ENCODE measurements around the gene NPDC1.
A peak's percentile ranks its signal among the peaks of the same experiment; 100 is the strongest.

NPDC1 gene

DNA sequence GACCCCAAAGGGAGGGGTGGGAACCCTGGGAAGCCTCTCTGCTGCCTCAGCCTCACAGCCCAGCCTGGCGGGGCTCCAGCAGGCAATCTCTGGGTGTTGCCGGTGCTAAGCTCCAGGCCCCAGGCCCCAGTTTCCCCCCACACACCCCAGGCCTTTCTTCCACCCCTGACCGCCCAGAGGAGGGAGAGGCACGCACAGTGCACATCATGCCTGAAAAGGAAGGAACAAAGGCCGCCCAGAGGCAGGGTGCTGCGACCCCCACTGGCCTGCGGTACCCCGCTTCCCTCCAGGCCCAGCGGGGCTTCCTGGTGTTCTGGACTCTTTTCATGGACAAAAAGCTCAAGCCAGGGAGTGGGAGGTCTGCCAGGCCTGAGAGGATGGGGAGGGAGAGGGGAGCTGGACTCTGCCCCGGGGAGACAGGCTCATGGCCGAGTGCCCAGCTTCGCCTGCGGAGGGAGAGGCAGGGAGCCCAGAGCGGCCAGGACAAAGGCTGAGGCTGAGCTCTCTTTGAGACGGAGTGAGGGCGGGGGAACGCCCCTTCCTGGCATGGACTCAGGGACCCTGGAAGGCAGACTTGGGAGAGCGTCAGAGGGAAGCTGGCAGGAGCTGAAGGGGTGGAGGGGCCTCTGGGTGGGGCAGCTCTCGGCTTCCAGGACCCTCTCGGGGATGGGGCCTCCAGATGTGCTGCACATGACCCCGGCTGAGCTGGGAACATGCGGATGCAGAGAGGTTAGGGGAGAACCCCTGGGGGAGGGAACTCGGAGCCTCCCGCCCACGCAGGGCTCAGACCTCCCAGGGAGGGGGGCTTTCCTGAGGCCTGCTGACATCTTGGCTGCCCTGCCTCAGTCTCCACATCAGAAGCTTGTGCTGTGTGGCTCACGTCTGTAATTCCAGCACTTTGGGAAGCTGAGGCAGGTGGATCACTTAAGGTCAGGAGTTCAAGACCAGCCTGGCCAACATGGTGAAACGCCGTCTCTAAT is 9.7 kb upstream of the NPDC1 start:
- DNase-seq = no peak

DNA sequence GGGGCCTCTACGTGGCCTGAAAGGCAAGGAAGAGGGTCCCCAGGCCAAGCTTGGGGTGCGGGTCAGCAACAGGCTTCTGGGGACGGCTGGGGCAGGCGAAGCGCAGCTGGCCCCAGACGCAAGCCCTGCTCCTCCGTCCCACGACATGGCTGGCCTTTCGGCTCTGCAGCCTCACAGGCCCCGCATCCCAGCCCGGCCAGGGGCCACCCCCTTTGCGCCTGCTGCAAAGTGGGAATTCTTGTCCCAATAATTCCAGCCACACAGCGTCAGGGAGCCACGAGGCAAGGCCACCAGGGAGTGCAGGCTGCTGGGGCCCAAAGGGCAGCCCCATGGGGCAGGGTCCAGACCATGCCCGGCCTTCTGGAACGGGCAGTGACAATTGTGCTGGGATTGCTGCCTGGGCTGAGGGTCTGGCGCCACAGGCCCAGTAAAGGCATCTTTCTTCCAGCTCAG is 9.0 kb upstream of the NPDC1 start:
- no peak for DNase-seq

DNA sequence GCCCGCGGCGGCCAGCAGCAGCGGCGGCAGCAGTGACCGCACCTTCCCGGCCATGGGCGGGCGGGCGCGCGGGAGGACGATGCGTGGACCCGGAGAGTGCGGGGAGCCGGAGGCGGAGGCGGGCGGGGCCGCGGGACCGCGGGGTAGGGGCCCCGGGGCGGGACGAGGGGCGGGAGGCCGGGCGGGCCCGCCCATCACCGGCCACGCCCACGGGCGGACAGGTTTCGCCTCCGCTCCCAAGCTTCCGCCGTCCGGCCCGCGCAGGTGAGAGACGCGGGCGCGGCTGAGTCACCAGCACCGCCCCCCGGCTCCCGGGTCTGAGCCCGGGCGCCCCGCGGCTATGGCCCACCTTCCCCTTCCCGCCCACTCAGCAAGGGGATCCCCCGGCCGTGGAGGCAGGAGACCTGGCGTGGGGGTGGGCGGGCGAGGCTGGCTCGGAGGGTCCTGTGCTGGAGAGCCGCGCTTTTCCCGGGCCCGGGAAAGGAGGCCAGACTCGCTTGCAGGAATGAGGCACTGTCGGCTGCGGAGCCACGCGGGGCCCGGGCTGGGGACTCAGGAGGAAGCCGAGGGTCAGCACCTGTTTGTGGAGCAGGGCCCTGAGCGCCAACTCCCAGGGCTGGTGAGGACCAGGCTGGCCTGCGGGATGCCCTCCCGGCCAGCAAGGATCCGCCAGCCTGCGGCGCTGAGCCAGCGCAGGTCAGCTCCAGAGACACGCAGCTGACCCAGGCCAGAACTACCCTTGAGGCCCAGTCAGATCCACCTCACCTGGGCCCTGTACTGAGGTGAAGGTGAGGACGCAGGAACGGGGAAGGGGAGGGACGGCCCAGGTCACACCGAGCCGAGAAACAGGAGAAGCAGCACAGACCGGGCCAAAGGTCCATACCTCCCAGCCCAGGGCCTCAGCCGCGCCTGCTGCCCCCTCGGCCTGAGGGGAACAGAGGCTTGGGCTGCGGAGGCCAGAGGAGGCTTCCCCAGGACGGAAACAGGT is 8.3 kb upstream of the NPDC1 start, which contains the start of gene ENTPD2:
TSS of gene ENTPD2 (minus strand) at position 118 of the 988 bp plus-strand sequence. CDS start at position 54, 64 bp downstream.
- DNase-seq = peak; percentile 36

DNA sequence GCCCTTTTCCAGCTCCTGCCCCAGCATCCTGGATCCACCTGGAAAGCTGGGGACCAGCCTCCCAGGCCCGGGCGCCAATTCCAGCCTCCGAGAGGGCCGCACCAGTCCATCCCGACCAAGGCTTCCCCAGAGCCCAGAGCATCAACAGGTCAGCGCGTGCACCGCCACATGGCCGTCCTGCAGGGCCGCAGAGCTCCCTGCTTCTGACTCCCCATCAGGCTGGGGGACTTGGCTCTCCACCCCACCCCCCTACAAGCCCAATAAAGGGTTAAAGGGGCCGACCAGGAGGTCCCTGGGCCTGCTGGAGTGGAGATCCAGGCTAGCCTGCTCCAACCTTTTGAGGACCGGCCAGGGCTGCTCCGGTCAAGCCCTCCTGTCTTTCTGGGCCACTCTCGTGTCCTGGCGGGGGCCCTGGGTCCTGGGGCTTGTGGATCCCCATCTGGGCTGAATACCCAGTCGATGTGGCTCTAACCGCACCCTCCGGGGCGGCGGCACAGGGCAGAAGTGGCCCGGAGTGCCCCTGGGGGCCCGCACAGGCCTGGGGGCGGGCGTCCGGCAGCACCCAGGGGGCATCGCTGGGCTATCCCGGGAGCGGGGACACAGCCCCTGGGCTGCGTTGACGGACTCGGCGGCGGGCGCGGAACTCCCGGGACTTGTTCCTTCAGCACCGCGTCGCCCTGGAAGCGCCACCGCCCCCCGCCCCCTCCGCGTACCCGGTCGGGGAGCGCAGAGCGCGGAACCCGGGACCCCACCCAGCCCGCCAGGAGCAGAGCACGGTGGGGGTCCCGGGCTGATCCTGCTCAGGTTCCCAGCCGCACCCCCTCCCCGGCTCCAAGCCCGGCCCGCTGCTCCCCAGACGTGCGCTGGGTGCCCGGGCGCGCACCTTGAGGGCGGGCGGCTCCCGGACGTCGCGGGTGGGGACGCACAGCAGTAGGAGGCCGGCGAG is 7.3 kb upstream of the NPDC1 start:
- DNase-seq = no peak

DNA sequence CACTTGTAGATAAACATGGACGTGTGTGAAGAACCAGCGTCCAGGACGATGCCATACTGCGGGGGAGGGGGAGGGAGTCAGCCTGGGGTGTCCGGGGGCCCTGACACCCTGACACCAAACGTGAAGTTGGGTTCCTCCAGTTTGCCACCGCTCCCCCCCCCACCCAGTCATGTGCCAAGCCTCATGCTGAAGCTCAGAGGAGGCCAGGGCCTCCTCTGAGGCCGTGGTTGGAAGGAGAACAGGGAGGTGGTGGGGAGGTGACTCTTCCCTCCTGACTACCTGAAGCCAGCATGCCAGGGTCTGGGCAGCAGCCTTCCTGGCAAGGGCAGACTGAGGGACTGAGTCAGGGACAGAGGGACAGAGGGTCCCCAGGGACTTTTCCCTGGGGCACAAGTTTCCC is 6.3 kb upstream of the NPDC1 start:
- no peak for DNase-seq

DNA sequence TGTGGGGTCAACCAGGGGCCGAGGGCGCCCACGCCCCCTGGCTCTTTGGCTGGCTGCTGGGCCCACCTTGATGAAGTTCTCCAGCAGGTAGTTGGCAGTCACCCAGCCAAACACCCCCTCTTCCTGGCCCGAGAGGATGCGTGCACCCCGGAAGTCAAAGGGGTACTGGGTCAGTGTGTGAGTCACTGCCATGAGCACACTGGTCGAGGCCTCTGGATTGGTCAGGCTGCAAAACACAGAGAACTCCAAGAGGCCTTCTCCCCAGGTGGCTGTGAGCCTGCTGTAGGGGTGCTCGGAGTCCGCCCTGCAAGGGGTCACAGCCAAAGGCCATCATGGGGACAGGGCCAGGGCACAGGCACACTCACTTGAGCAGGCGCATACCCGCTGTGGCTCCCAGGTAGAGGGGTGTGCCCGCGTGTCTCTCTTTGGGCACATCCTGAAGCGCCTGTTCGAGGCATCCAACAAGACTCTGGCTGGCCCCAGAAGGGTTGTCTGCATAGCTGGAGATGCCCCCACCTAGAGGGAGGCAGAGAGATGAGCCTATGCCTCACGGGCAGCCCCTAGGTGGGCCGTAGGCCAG is 5.3 kb upstream of the NPDC1 start:
- DNase-seq = no peak

DNA sequence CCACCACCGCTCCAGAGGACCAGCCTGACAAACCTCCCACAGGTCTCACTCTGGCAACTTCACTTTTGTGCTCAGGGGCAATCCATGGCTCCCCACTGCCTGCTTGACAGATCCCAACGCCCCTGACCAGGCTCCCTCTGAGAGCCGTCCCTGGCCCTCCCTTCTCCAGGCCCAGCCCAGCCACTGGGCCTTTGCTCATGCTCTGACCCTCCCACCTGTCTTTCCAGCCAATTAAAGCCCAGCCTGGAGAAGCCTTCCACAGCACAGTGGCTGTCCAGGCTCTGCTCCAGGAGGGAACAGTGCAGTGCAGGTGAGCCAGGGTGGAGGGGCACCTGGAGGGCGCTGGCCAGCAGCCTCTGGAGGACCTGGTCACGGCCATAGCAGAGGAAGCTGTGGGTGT is 4.6 kb upstream of the NPDC1 start:
- no peak for DNase-seq

DNA sequence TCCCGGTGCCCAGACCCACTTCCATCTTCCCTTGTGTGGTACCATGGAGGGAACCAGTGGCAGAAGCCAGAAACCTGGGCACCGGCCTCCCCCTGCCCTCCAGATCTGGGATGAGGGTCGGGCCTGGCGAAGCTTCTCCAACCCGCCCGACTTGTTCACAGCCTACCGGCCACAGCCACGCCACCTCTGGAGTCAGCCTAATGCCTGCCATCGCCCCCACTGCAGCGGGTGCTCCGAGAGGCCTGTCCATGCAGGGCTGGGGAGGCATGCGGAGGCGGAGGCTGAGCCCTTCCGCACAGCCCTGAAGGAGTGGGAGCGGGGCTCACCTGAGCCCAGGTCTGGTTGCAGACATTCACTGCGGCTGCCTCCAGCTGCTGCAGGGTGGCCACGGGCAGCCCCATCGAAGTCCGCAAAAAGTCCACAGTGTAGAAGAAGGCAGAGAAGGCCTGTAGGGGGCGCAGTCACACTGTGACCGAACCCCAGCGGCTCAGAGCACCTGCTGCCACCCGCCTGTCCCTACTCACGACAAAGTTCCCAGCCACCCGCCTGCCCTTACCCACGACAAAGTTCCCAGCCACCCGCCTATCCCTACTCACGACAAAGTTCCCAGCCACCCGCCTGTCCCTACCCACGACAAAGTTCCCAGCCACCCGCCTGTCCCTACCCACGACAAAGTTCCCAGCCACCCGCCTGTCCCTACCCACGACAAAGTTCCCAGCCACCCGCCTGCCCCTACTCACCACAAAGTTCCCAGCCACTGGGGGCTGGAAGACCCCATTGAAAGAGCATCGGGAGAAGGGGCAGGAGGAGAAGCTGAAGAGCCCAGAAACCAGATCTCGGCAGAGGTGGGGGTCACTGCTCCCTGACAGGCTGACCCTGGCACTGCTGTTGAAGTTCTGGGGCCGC is 3.8 kb upstream of the NPDC1 start:
- no peak for DNase-seq

DNA sequence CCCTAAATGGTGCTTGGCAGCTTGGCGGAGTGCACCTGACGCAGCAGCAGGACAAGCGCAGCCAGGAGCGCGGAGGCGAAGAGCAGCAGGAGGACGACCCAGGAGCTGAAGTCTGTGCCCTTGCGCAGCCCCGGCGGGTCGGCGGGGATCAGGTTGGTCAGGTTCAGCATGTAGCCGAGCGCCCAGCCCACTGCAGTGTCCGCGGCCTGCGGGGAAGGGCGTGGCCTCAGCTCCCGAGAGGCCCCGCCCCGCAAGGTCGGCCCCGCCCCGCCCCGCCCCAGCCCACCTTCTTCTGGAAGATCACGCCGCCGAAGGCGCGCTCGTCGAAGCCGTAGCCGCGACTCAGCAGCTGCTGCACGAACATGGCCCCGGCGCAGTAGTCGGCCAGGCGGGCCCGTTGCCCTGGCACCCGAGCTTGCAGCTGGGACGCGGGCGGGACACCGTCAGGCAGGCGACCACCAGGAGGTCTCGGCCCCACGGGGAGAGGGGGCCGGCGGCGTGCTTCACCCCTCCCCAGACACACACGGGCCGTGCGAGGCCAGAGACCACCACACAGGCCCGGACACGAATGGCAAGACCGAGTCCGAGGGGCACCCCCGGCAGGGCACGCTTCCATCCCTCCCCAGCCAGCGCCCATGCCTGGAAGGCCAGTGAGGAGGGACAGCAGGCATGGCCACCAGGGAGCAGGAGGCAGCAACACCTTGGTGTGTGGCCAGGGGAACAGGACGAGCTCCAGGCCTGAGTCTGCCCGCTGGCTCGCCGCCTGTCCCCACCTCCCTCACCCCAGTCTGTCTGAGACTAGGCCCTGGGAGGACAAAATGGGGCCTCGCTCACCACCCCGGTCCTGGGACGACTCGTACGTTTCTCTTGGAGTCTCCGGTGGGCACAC is 2.9 kb upstream of the NPDC1 start:
- no peak for DNase-seq

DNA sequence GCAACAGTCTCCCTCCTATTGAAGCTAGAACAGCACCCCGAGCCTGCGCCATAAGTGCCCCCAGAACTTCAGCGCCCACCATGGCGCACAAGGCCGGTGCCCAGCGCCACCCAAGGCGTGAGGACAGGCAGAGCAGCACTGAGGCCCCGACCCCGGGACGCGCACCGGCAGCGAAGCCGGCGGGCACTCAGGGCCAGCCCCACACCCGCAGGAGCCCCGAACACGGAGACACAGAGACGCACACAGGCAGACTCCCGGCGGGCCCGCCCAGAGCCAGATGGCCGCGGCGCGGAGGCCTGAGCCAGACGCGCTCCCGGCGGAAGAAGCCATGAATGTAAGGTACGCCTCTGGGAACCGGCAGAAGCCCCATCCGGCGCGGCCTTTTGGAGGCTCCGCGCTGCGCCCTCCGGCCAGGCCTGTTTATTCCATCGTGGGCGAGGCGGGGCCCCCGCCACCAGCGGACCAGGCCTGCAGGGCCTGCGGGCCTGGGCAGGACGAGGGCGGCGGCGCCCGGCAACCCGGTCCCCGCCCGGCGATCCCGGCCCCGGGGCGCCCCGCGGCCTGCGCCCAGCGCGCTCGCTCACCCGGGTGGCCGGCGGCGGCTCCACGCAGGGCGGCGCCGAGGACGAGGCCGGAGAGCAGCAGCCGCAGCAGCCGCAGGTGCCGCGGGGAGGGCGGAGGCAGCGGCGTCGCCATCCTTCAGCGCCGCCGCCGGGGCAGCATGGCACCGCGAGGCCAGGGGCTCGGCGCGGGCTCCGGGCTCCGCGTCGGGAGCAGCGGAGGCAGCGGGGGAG is 486 bp downstream of the NPDC1 start:
- DNase-seq = no peak

DNA sequence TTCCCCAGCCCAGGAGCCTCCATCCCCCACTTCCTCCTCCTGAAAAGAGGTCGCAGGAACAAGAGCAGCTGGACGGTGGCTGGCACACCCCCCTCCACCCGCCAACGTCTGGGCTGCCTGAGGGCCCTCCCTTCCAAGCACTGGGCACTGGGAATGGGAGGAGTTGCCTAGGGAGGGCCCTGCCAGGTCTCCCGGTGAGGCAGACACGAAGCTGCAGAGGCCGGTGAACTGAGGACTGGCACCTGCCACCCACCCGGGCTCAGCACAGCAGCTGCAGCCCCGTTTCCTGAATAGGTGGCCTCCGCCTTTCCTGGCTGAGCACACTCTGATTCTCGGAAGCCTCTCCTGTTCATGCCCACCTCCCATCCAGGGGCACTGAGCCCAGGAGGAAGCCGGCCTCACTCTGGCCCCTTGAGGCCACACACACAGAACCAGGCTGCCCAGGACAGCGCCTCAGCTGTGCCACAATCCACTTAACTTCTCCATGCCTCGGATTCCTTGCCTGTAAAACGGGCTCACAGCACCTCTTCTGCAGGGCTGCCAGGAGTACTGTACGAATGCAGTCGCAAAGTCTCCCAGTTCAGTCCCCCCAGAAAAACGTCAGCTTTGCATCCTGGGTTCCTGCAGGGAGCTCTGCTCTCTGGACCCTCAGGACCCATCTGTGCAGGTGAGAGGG is 1.3 kb downstream of the NPDC1 start:
- no peak for DNase-seq

DNA sequence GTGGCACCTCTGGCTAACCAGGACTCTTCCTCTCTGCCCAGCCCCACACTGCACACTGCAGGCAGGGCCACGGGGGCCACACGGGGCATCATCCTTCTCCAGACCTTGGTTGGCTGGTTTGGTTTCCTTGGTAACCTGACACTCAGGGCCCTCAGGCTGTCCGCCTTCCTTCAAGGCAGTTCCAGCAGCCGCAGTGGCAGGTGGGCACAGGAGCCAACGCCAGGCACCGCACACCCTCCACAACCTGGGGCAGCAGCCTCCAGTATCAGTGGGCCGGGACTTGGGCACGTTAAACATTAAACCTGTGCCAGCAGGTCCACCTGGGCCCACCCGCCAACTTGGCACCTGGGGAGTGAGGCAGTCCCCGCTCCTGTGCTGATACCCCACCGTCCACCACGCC is 1.9 kb downstream of the NPDC1 start:
- DNase-seq = no peak

DNA sequence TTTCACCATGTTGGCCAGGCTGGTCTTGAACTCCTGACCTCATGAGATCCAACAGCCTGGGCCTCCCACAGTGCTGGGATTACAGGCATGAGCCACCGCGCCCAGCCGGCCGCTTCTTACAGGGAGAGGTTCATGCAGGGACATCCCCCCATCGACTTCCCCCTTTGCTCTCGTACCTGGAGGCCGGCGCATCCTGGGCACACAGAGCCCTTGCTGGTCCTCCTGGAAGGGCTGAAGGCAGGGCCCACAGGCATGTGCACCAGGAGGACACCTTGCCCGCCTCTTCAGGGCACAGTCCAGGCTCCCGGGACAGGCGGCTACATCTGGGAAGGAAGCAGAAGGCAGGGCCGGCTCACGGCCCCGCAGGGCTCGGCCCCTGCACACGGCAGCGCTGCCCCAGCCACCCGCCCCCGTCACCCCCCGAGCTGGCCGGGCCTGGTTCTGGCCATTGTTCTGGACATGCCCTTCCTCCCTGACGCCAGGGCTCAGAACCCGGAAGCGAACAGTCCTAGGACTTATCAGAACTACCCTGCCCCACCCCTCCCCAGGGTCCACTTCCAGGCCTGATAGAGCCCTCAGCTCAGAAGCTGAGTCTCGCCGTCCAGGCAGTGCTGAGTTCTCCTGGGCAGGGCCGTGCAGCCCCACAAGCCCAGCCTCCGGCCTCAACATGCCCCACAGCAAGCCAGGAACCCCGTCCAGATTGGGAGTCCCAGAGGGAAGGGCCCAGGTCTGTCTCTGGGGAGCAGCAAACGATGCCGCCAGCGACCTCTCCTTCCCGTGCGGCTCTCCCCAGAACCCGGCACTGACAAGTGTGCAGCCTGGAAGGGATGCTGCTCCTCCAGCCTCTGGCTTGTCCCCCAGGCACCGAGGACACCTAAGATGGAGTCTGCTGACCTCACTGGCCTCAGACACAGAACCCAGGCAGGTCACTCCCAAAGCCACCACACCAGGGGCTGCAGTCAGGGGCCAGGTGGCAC is 2.9 kb downstream of the NPDC1 start:
- DNase-seq = no peak

DNA sequence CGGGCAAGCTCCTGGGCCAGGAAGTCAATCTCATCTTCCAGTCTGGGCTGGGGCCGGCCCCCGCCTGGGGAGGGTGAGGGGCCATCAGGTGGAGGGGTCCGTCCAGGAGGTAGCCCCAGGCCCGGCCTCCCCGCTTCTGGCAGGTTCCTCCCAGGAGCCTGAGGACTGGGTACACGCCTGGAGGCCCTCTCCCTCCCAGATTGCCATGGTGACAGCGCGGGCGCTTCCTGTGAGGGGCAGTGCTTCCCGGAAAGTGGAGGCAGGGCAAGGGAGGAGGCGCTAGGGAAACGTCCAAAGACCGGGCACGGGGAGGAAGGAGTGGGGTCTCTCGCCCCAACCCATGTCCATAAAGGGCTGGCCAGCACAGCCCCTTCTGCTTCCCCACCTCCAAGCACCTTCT is 4.9 kb downstream of the NPDC1 start:
- DNase-seq = no peak

DNA sequence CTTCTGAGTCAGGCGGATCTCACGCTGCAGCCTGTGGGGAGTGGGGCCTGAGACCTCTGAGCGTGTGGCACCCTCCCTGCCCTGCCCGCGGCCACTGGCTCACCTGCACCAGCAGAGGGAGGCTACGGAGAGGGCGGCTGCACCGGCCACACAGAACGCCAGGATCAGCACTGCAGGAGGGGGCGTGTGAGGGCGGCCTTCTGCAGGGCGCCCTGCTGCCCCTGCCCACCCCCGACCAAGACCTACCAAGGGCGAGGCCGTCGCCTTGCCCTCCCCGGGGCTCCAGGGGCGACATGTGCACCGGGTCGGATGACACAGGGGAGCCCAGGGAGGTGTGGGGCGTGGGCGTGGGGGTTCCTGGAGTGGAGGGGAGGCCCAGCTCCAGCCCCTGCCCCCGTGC is 5.4 kb downstream of the NPDC1 start:
- no peak for DNase-seq

DNA sequence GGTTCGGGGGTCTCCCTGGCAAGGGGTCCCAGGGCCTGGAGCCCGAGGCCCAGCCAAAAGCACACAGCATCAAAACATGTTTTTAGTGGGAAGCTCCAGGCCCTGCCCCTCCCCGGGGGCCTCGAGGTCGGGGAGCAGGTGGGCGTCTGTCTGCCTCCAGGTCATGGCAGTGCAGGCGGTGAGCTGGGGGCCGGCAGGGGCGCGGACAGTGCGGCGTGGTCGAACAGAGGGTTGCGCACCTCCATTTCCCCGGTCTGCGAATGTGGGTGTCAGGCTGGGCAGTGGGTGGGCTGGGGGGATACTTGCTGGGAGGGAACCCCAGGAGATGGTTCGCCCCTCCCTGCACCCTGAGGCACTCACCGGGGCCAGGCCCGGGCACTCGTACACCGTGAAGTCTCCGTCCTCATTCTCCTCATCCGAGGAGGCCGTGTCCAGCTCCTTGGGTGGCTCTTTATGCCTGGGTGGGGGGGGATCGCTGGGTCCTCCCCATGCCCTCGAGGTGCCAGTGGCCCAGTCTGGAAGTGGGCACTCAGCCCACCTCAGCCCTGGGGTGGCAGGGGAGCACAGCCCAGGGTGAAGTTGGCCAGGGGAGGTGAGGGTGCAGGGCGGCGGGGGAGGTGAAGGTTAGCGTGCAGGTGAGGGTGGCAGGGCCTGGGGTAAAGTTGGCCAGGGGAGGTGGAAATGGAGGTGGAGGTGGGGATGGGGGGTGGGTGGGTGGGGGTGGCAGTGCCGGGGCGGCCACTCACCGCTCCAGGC is 6.2 kb downstream of the NPDC1 start:
- DNase-seq = no peak
